Keratinocyte (primary cell): Measurements from ENCODE around the gene COCH. TPM values are rescaled to one million over a fixed set of nuclear protein-coding genes. Genes with fewer than 3 reads are reported as not detected.
"Not testable (repeated sequence)": the region's sequence is repeated elsewhere in the genome, so short reads cannot be mapped to it uniquely, and the experiment has no call there.

ENCODE experiments used
- DNase-seq: peaks from one replicate; pipeline ENCODE4 v3.0.0-alpha.2; 2011; ENCODE audit warnings: low read depth, missing footprints, low spot score
- FAIRE-seq: peaks from 2 replicates; lab custom pipeline; 2011; peaks lifted over from hg19 to GRCh38; lab: Jason Lieb, UNC
- H2AFZ ChIP-seq: 2 replicates; pipeline ENCODE4 v1.6.0; 2012; ENCODE audit warnings: low read length, control low read depth, inconsistent platforms; ENCODE audit not compliant: control insufficient read depth
- H3K27ac ChIP-seq: 2 replicates; pipeline ENCODE4 v1.5.1; 2011; ENCODE audit warnings: low read length; ENCODE audit not compliant: control insufficient read depth, insufficient read depth
- H3K27me3 ChIP-seq: 3 replicates; pipeline ENCODE4 v1.6.0; 2011; ENCODE audit warnings: low read length; ENCODE audit not compliant: control insufficient read depth, insufficient read depth; ENCODE audit errors: extremely low read depth
- H3K36me3 ChIP-seq, 2 experiments: 2 replicates in 1 of 2; 3 replicates in 1 of 2; pipeline ENCODE4 v1.5.1; 2011; ENCODE audit warnings: low read length in 2 of 2, mild to moderate bottlenecking in 1 of 2; ENCODE audit not compliant: control insufficient read depth in 2 of 2, insufficient read depth in 2 of 2; ENCODE audit errors: extremely low read depth in 1 of 2
- H3K4me1 ChIP-seq: 3 replicates; pipeline ENCODE4 v1.5.1; 2011; ENCODE audit warnings: low read length; ENCODE audit not compliant: control insufficient read depth, insufficient read depth; ENCODE audit errors: extremely low read depth
- H3K4me2 ChIP-seq: 3 replicates; pipeline ENCODE4 v1.6.0; 2011; ENCODE audit warnings: low read depth, low read length; ENCODE audit not compliant: control insufficient read depth, insufficient read depth; ENCODE audit errors: extremely low read depth
- H3K4me3 ChIP-seq, 3 experiments: fragments of 200-600 bp in 1 of 3; sonication (generic) in 1 of 3; 2 replicates in 2 of 3; 3 replicates in 1 of 3; pipeline ENCODE4 v1.5.1; 2011 to 2016; ENCODE audit warnings: low read length in 3 of 3, mild to moderate bottlenecking in 3 of 3, control low read depth in 2 of 3, inconsistent platforms in 1 of 3, low read depth in 1 of 3, mixed read lengths in 1 of 3, mixed run types in 1 of 3, moderate library complexity in 1 of 3; ENCODE audit not compliant: control insufficient read depth in 2 of 3, insufficient read depth in 2 of 3; ENCODE audit errors: extremely low read depth in 1 of 3
- H3K79me2 ChIP-seq: 2 replicates; pipeline ENCODE4 v1.6.0; 2012; ENCODE audit warnings: low read length; ENCODE audit not compliant: control insufficient read depth, insufficient read depth
- H3K9ac ChIP-seq: 3 replicates; pipeline ENCODE4 v1.6.0; 2011; ENCODE audit warnings: low read length; ENCODE audit not compliant: control insufficient read depth, insufficient read depth; ENCODE audit errors: extremely low read depth
- H3K9me1 ChIP-seq: 3 replicates; pipeline ENCODE4 v1.6.0; 2011; ENCODE audit warnings: low read length; ENCODE audit not compliant: control insufficient read depth, insufficient read depth; ENCODE audit errors: extremely low read depth
- H3K9me3 ChIP-seq: 2 replicates; pipeline ENCODE4 v1.5.1; 2012; ENCODE audit warnings: low read depth, low read length; ENCODE audit not compliant: control insufficient read depth
- H4K20me1 ChIP-seq: 3 replicates; pipeline ENCODE4 v1.6.0; 2011; ENCODE audit warnings: low read length; ENCODE audit not compliant: control insufficient read depth, insufficient read depth; ENCODE audit errors: extremely low read depth
- EZH2 ChIP-seq: IDR thresholded peaks from one replicate; pipeline ENCODE4 v1.6.1; 2012; ENCODE audit warnings: inconsistent platforms, mild to moderate bottlenecking, low read length, moderate library complexity
- dilution Hi-C: fragments of 300-500 bp; cut with MboI; formaldehyde crosslinking; loops from one replicate; pipeline ENCODE4 v1.7.0; 2020; ENCODE audit warnings: low sequenced_read_pairs; ENCODE audit not compliant: extremely low pct_ligation_motif_present
- polyA plus RNA-seq, 5 experiments: library from polyadenylated mRNA; depleted of rRNA in 3 of 5; stranded (reverse) in 3 of 5; stranded (forward) in 1 of 5; unstranded in 1 of 5; fragments of >200 nt; gene quantifications; 1 replicate in 1 of 5; 2 replicates in 3 of 5; 3 replicates in 1 of 5; pipeline versions ENCODE4 v1.2.1 to v1.2.3, GENCODE V29; 2011 to 2012; ENCODE audit warnings: missing spikeins in 2 of 5, low read depth in 1 of 5, low replicate concordance in 1 of 5
- TF ChIP-seq, protein P1 (sequence below), 3 experiments: IDR thresholded peaks in 1 of 3; conservative IDR thresholded peaks in 1 of 3; optimal IDR thresholded peaks in 1 of 3; 2 replicates in 2 of 3; 3 replicates in 1 of 3; pipeline versions ENCODE3 to v1.5.1; 2011; ENCODE audit warnings: low read length in 3 of 3, mild to moderate bottlenecking in 3 of 3, moderate library complexity in 2 of 3, control low read depth in 1 of 3, inconsistent platforms in 1 of 3; ENCODE audit not compliant: insufficient read depth in 2 of 3; ENCODE audit errors: extremely low read depth in 1 of 3

The COCH gene
- polyA plus RNA-seq, 1 donor (not counting 4 experiments of a cell fraction or from before 2014, with no cell fraction given): 0.03 TPM

DNA sequence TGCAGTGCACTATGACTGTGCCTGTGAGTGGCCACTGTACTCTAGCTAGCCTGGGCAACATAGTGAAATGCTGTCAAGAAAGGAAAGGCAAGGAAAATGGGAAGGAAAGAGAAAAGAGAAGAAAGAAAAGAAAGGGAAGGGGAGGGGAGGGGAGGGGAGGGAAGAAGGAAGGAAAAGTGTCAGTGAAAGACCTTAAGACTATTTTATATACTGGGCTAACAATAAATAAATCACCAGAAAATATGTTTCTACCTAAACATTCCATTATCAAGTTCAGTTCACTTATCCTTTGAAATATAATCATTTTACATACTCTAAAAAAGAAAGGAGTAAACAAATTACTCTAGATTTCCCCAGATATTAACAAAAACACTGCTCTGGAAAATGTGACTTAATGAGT lies 22.1 kb downstream of the COCH start:
- FAIRE-seq: no peak
- H3K4me3 ChIP-seq: no peak overlapping the region
- no peak overlapping the region for H3K4me2 ChIP-seq
- dilution Hi-C loops: no loop called here
- H3K27ac ChIP-seq: no peak overlapping the region
- no peaks in the 10 kb centered on the region for H3K9me3 ChIP-seq
- peaks cover 4 to 15% of the 10 kb centered on the region in 2 experiments for H3K36me3 ChIP-seq
- no peaks in the 10 kb centered on the region for H3K9me1 ChIP-seq
- no peaks in the 10 kb centered on the region for H3K79me2 ChIP-seq
- TF ChIP-seq EZH2: no peak
- TF ChIP-seq, protein P1, sequence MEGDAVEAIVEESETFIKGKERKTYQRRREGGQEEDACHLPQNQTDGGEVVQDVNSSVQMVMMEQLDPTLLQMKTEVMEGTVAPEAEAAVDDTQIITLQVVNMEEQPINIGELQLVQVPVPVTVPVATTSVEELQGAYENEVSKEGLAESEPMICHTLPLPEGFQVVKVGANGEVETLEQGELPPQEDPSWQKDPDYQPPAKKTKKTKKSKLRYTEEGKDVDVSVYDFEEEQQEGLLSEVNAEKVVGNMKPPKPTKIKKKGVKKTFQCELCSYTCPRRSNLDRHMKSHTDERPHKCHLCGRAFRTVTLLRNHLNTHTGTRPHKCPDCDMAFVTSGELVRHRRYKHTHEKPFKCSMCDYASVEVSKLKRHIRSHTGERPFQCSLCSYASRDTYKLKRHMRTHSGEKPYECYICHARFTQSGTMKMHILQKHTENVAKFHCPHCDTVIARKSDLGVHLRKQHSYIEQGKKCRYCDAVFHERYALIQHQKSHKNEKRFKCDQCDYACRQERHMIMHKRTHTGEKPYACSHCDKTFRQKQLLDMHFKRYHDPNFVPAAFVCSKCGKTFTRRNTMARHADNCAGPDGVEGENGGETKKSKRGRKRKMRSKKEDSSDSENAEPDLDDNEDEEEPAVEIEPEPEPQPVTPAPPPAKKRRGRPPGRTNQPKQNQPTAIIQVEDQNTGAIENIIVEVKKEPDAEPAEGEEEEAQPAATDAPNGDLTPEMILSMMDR (optimal IDR thresholded peaks at IDR 0.05 in 1 of 3, IDR thresholded peaks at IDR 0.05 in 1 of 3, conservative IDR thresholded peaks at IDR 0.05 in 1 of 3; ENCODE audit: extremely low read depth in 1 of 3, insufficient read depth in 2 of 3, low read length in 3 of 3): no peak
- H2AFZ ChIP-seq: no peak overlapping the region
- no peak overlapping the region for H3K9ac ChIP-seq
- no peak for DNase-seq
- no peaks in the 10 kb centered on the region for H3K4me1 ChIP-seq
- H4K20me1 ChIP-seq: no peaks in the 10 kb centered on the region
- H3K27me3 ChIP-seq: no peaks in the 10 kb centered on the region

DNA sequence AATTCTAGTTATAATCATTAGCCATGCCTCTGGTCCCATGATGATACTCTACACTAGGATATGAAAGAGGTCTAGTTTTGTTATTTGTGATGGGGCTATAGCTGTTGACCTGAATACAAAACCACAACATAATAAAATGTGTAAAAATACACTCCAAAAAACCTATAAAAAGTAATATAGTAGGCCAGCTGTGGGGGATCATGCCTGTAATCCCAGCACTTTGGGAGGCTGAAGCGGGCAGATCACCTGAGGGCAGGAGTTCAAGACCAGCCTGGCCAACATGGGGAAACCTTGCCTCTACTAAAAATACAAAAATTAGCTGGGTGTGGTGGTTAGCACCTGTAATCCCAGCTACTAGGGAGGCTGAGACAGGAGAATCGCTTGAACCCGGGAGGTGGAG lies 22.8 kb downstream of the COCH start:
- DNase-seq, H3K9me3 ChIP-seq, dilution Hi-C loops, H3K27ac ChIP-seq, H4K20me1 ChIP-seq, H2AFZ ChIP-seq, H3K4me1 ChIP-seq, H3K4me3 ChIP-seq, H3K79me2 ChIP-seq, H3K9ac ChIP-seq, H3K9me1 ChIP-seq, H3K4me2 ChIP-seq, H3K27me3 ChIP-seq, FAIRE-seq: not testable (repeated sequence)
- peaks cover 4 to 15% of the 10 kb centered on the region in 2 experiments for H3K36me3 ChIP-seq
